ENCODE results near the gene MED13L.

Gene MED13L

DNA sequence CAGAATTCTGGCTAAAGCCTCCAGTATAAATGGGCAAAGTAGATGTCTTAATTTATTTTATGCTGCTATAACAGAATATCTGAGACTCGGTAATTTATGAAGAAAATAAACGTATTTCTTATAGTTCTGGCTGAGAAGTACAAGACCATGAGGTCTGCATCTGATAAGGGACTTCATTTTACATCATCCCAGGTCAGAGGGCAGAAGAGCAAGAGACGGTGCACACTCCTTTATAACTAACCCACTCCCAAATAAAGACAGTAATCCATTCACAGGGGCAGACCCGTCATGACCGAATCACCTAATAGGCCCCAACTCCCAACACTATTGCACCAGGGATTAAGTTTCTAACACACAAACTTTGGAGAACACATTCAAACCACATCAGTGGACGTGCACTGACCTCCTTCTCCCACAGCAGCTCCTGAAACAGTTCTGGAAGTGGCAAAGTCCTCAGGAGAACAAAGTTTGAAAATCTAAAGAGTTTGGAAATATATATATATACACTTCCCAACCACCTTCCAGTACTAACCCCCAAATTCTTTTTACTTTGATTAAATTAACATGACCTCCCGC is 116.5 kb downstream of the MED13L start:
- no peak overlapping the region for H3K27ac ChIP-seq
- TF ChIP-seq CTCF (IDR thresholded peaks at IDR 0.05) (no peak), ZFX (IDR thresholded peaks at IDR 0.05; ENCODE audit: borderline replicate concordance) (no peak)

GRCh38 chr12:116160231-116160630 is 117.3 kb downstream of the MED13L start:
- H3K27ac ChIP-seq, result no peak overlapping the region
- no peak for TF ChIP-seq CTCF (IDR thresholded peaks at IDR 0.05)
- no peak for TF ChIP-seq ZFX (IDR thresholded peaks at IDR 0.05; ENCODE audit: borderline replicate concordance)

DNA sequence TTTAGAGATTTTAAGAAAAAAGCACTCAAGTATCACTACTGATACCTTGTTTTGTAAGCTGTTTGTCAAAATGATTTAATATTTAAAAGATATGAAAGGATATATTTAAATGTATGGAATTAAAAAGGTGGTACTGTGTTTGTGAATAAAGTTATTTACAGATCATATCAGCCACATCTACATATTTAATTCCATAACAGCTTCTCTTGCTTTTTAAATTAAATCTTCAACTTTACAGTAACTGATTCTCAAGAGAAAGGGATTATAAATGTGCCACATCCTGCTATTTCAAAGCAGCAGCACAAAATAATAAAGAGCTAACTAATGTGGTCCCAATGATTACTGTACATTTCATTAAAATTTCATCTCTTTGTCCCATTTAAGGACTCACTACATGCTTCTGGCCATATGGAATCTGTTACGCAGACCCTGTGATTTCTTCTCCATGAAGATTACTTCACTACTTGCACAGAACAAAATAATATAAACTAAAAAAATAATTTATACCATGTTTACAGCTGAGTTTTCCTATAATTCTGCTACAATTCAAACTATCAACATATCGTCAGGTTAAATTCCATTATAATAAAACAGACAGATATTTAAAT is 117.8 kb downstream of the MED13L start:
- TF ChIP-seq ZFX (IDR thresholded peaks at IDR 0.05; ENCODE audit: borderline replicate concordance) (no peak), CTCF (IDR thresholded peaks at IDR 0.05) (no peak)
- no peak overlapping the region for H3K27ac ChIP-seq

- no peak overlapping the region for H3K27ac ChIP-seq
- TF ChIP-seq CTCF (IDR thresholded peaks at IDR 0.05) (no peak), ZFX (IDR thresholded peaks at IDR 0.05; ENCODE audit: borderline replicate concordance) (no peak)
These were observed 118.3 kb downstream of the MED13L start for GRCh38 chr12:116159175-116159574.

- no peak overlapping the region for H3K27ac ChIP-seq
- TF ChIP-seq ZFX (IDR thresholded peaks at IDR 0.05; ENCODE audit: borderline replicate concordance) (no peak), CTCF (IDR thresholded peaks at IDR 0.05) (no peak)
These were observed 119.6 kb downstream of the MED13L start for GRCh38 chr12:116157845-116158267.

GRCh38 chr12:116156614-116157013 is 120.9 kb downstream of the MED13L start:
- TF ChIP-seq ZFX (IDR thresholded peaks at IDR 0.05; ENCODE audit: borderline replicate concordance) (no peak), CTCF (IDR thresholded peaks at IDR 0.05) (no peak)
- H3K27ac ChIP-seq, result no peak overlapping the region

GRCh38 chr12:116155383-116155782 is 122.1 kb downstream of the MED13L start:
- no peak overlapping the region for H3K27ac ChIP-seq
- TF ChIP-seq ZFX (IDR thresholded peaks at IDR 0.05; ENCODE audit: borderline replicate concordance), result no peak
- TF ChIP-seq CTCF (IDR thresholded peaks at IDR 0.05), result no peak

Measured in 22Rv1 (cell line).